CD4-positive, alpha-beta T cell (primary cell): Measurements from ENCODE around the gene FAT1. TPM values are rescaled to one million over a fixed set of nuclear protein-coding genes. Genes with fewer than 3 reads are reported as not detected.

Experiments used
- ATAC-seq: fragments of 200-7000 bp; cut with Tn5 transposase; one replicate; pipeline ENCODE4 v1.10.0; 2022; ENCODE audit warnings: mild to moderate bottlenecking; ENCODE audit not compliant: poor library complexity
- CTCF ChIA-PET: fragments of 350-600 bp; sonication (Branson Sonifier 250); formaldehyde crosslinking; loops from one replicate; lab custom pipeline; 2021; ENCODE audit warnings: antibody characterized with exemption, inconsistent platforms; lab: Charles Lee
- POLR2A ChIA-PET: fragments of 350-600 bp; sonication (Branson Sonifier 250); formaldehyde crosslinking; loops from one replicate; lab custom pipeline; 2021; ENCODE audit warnings: antibody characterized with exemption, inconsistent platforms; lab: Charles Lee
- DNase-seq, 14 experiments: peaks; one replicate each; pipeline ENCODE4 v3.0.0-alpha.2; 2013 to 2020; ENCODE audit warnings: mixed read lengths in 2 of 14
- H3K27ac ChIP-seq, 2 donors: one replicate each; pipeline versions ENCODE4 v1.5.1 to v1.7.0; 2013; ENCODE audit warnings: low read length in 2 of 2, low read depth in 1 of 2, mild to moderate bottlenecking in 1 of 2
- H3K27me3 ChIP-seq, 2 experiments: 1 replicate in 1 of 2; 2 replicates in 1 of 2; pipeline versions ENCODE4 v1.6.1 to v1.7.0; 2013; ENCODE audit warnings: low read length in 2 of 2, control low read depth in 1 of 2, mild to moderate bottlenecking in 1 of 2, moderate library complexity in 1 of 2; ENCODE audit not compliant: insufficient read depth in 2 of 2, control insufficient read depth in 1 of 2
- H3K36me3 ChIP-seq: one replicate; pipeline ENCODE4 v1.6.1; 2013; ENCODE audit warnings: low read length, control low read depth; ENCODE audit not compliant: insufficient read depth
- H3K4me1 ChIP-seq: one replicate; pipeline ENCODE4 v1.6.1; 2013; ENCODE audit warnings: low read length, control low read depth; ENCODE audit not compliant: insufficient read depth
- H3K4me3 ChIP-seq: one replicate; pipeline ENCODE4 v1.5.1; 2013; ENCODE audit warnings: mild to moderate bottlenecking, low read length, moderate library complexity
- H3K9me3 ChIP-seq, 2 experiments: 1 replicate in 1 of 2; 2 replicates in 1 of 2; pipeline versions ENCODE4 v1.6.1 to v1.7.0; 2013; ENCODE audit warnings: low read length in 2 of 2, mild to moderate bottlenecking in 2 of 2, control low read depth in 1 of 2, moderate library complexity in 1 of 2; ENCODE audit not compliant: control insufficient read depth in 1 of 2, insufficient read depth in 1 of 2
- H3K27ac Mint-ChIP-seq: one replicate; pipeline ENCODE4 v1.8.0; 2020; ENCODE audit warnings: mixed read lengths
- H3K27me3 Mint-ChIP-seq: one replicate; pipeline ENCODE4 v1.8.0; 2021; ENCODE audit warnings: mixed read lengths
- H3K36me3 Mint-ChIP-seq: one replicate; pipeline ENCODE4 v1.8.0; 2021; ENCODE audit warnings: low read depth, mixed read lengths
- H3K4me1 Mint-ChIP-seq: one replicate; pipeline ENCODE4 v1.8.0; 2021; ENCODE audit warnings: low read depth, mixed read lengths
- H3K4me3 Mint-ChIP-seq: one replicate; pipeline ENCODE4 v1.8.0; 2020; ENCODE audit warnings: mild to moderate bottlenecking, mixed read lengths
- H3K9me3 Mint-ChIP-seq: one replicate; pipeline ENCODE4 v1.8.0; 2020; ENCODE audit warnings: mixed read lengths
- intact Hi-C, 2 experiments: fragments of 100-400 bp; cut with DNase I in 1 of 2; cut with micrococcal nuclease in 1 of 2; formaldehyde crosslinking; loops; one replicate each; pipeline versions ENCODE4 v1.15.1 to v1.9.0; 2023 to 2025; cut with DNase I, micrococcal nuclease
- total RNA-seq, 174 experiments: library from RNA in 2 of 174; stranded (reverse) in 2 of 174; gene quantifications; one replicate each; pipeline ENCODE4 v1.2.3 and lab custom pipeline; 2021 to 2026
- TF ChIP-seq, protein P1 (sequence below): fragments of 200-600 bp; IDR thresholded peaks from one replicate; pipeline ENCODE4 v1.8.0; 2022; ENCODE audit warnings: antibody characterized with exemption, mild to moderate bottlenecking

The FAT1 gene
- total RNA-seq, 2 experiments from 2014 or later = 0.03 TPM; not detected in 1

DNA sequence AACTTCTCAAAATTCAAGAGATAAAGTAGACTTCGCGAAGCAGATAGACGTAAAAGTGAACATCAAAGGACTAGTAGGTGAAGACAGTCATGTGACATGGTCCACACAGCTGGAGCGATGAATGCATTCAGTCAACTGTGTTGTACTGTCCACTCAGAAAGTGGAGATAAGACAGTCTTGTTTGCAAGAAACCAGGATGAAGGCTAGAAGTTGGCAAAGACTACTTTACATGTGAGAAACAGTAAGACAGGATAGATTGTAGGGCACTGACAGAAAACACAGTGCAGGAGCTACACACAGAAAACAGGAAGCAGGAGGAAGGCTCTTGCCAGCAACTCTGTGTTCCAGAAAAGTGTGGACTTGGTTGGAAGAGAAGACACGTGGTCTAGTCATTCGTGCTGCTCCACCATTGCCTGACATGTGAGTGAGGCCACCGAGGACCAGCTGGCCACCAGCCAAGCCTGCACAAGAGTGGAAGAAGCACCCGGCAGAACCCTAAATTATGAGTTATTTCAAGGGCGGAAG lies 78.9 kb downstream of the FAT1 start:
- H3K9me3 ChIP-seq = peaks cover 0 to 3% of the 10 kb centered on the region in 2 experiments
- no peaks in the 10 kb centered on the region for H3K36me3 ChIP-seq
- ChIA-PET POLR2A (no interaction called here), CTCF (no interaction called here)
- no peaks in the 10 kb centered on the region for H3K27me3 ChIP-seq
- H3K36me3 Mint-ChIP-seq = no peaks in the 10 kb centered on the region
- peaks cover 4% of the 10 kb centered on the region for H3K9me3 Mint-ChIP-seq
- H3K4me3 Mint-ChIP-seq = no peak overlapping the region
- intact Hi-C loops = no loop called here
- H3K27ac ChIP-seq = no peak overlapping the region
- TF ChIP-seq, protein P1, sequence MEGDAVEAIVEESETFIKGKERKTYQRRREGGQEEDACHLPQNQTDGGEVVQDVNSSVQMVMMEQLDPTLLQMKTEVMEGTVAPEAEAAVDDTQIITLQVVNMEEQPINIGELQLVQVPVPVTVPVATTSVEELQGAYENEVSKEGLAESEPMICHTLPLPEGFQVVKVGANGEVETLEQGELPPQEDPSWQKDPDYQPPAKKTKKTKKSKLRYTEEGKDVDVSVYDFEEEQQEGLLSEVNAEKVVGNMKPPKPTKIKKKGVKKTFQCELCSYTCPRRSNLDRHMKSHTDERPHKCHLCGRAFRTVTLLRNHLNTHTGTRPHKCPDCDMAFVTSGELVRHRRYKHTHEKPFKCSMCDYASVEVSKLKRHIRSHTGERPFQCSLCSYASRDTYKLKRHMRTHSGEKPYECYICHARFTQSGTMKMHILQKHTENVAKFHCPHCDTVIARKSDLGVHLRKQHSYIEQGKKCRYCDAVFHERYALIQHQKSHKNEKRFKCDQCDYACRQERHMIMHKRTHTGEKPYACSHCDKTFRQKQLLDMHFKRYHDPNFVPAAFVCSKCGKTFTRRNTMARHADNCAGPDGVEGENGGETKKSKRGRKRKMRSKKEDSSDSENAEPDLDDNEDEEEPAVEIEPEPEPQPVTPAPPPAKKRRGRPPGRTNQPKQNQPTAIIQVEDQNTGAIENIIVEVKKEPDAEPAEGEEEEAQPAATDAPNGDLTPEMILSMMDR = no peak
- no peak for ATAC-seq
- no peak for DNase-seq
- H3K4me3 ChIP-seq = no peak overlapping the region
- H3K27me3 Mint-ChIP-seq = peaks cover 7% of the 10 kb centered on the region
- no peaks in the 10 kb centered on the region for H3K4me1 Mint-ChIP-seq
- no peaks in the 10 kb centered on the region for H3K4me1 ChIP-seq
- no peak overlapping the region for H3K27ac Mint-ChIP-seq

DNA sequence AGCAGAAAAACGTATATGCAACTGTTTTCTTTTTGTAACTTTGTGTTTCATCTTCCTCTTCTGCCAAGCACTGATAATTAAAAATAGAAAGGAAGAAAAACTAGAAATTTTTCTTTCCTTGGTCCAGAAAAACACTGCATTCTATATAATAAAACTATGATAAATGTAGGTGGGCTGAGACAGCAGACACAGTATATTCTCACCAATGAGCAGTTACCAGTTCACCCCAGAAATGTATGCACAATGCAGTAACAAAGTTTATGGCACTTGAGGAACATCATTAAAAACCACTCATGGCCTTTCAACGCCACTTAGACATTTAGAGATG lies 79.4 kb downstream of the FAT1 start:
- H3K27me3 ChIP-seq = no peaks in the 10 kb centered on the region
- POLR2A ChIA-PET = no interaction called here
- ATAC-seq (no peak), DNase-seq (no peak)
- Mint-ChIP-seq H3K4me1 (no peaks in the 10 kb centered on the region), H3K27ac (no peak overlapping the region), H3K9me3 (peaks cover 4% of the 10 kb centered on the region), H3K36me3 (no peaks in the 10 kb centered on the region), H3K4me3 (no peak overlapping the region), H3K27me3 (peaks cover 5% of the 10 kb centered on the region)
- H3K27ac ChIP-seq = no peak overlapping the region
- no peaks in the 10 kb centered on the region for H3K36me3 ChIP-seq
- CTCF ChIA-PET = no interaction called here
- TF ChIP-seq, protein P1 = no peak
- no peaks in the 10 kb centered on the region for H3K4me1 ChIP-seq
- H3K9me3 ChIP-seq = peaks cover 0 to 3% of the 10 kb centered on the region in 2 experiments
- intact Hi-C loops = no loop called here
- no peak overlapping the region for H3K4me3 ChIP-seq

DNA sequence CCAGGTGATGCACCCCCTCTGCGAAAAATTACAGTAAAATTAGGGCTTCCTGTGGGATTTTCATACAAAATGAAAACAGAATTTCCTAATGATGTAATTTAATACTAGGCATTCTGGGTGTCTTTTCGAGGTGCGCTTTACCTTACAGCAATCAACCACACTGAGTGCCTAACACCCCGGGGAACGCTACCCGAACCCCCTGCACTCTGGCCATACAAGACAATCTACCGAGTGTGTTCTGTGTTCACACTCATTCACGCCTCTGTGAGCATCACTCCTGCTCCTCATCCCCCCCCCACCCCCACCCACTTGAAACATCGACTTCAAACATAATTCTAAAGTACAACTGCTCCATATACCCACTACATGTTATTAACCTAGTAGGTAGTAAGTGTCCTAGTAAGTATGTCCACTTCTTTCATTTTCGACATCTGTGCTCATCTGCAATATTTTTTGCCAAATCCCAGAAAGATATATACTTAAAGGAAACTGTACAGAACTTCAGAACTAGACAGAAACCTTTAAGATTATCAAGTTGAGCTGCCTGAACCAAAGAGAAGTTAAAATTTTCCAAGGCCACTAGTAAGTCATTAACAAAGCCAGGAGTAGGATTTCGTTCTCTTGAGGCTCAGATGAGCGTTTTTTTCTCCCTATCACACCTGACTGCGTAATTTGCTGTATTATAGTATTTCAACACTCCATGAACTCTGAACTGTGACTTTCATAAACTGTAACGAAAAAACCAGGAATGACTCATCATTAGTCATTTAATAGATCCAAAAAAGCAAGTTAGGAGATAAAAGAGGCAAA lies 80.0 kb downstream of the FAT1 start:
- Mint-ChIP-seq H3K27ac (no peak overlapping the region), H3K36me3 (no peaks in the 10 kb centered on the region), H3K9me3 (peaks cover 4% of the 10 kb centered on the region), H3K27me3 (peaks cover 3% of the 10 kb centered on the region), H3K4me1 (no peaks in the 10 kb centered on the region), H3K4me3 (no peak overlapping the region)
- H3K27me3 ChIP-seq = no peaks in the 10 kb centered on the region
- TF ChIP-seq, protein P1 = no peak
- H3K4me1 ChIP-seq = no peaks in the 10 kb centered on the region
- ATAC-seq (no peak), DNase-seq (no peak)
- H3K4me3 ChIP-seq = no peak overlapping the region
- H3K36me3 ChIP-seq = no peaks in the 10 kb centered on the region
- H3K27ac ChIP-seq = no peak overlapping the region
- peaks cover 0 to 3% of the 10 kb centered on the region in 2 experiments for H3K9me3 ChIP-seq
- CTCF ChIA-PET = no interaction called here
- intact Hi-C loops = no loop called here
- POLR2A ChIA-PET = no interaction called here
